Spleen (tissue), 11 donors: ENCODE measurements around the gene LSAMP. TPM values are rescaled to one million over a fixed set of nuclear protein-coding genes. Genes with fewer than 3 reads are reported as not detected.

ENCODE experiments used
- DNase-seq: peaks from one replicate; pipeline ENCODE4 v3.0.0-alpha.2; 2020
- H3K27ac ChIP-seq, 8 donors: fragments of 200-600 bp; sonication (generic) in 7 of 8; 1 replicate in 4 of 8; 2 replicates in 4 of 8; pipeline versions ENCODE4 v1.5.0 to v1.8.0; 2016 to 2021; ENCODE audit warnings: inconsistent platforms in 4 of 8, mild to moderate bottlenecking in 4 of 8, moderate library complexity in 1 of 8
- H3K27me3 ChIP-seq, 7 donors: fragments of 200-600 bp; sonication (generic) in 6 of 7; replicated peaks in 1 of 7; 1 replicate in 4 of 7; 2 replicates in 3 of 7; pipeline versions ENCODE4 v1.5.0 to v1.8.0; 2016 to 2021; ENCODE audit warnings: inconsistent platforms in 3 of 7, mild to moderate bottlenecking in 1 of 7
- H3K36me3 ChIP-seq, 6 donors: fragments of 200-600 bp; sonication (generic) in 5 of 6; 1 replicate in 4 of 6; 2 replicates in 2 of 6; pipeline versions ENCODE4 v1.5.0 to v1.8.0; 2016 to 2021; ENCODE audit warnings: inconsistent platforms in 2 of 6
- H3K4me1 ChIP-seq, 6 donors: fragments of 200-600 bp; sonication (generic) in 5 of 6; 1 replicate in 3 of 6; 2 replicates in 3 of 6; pipeline versions ENCODE4 v1.5.0 to v1.8.0; 2016 to 2021; ENCODE audit warnings: inconsistent platforms in 3 of 6
- H3K4me3 ChIP-seq, 8 donors: fragments of 200-600 bp; sonication (generic) in 7 of 8; 1 replicate in 4 of 8; 2 replicates in 4 of 8; pipeline versions ENCODE4 v1.5.0 to v1.8.0; 2016 to 2021; ENCODE audit warnings: inconsistent platforms in 4 of 8, mild to moderate bottlenecking in 4 of 8, moderate library complexity in 2 of 8
- H3K9me3 ChIP-seq, 8 donors: fragments of 200-600 bp; sonication (generic) in 7 of 8; 1 replicate in 4 of 8; 2 replicates in 4 of 8; pipeline versions ENCODE4 v1.5.0 to v1.8.0; 2016 to 2021; ENCODE audit warnings: inconsistent platforms in 4 of 8
- CTCF ChIP-seq, 11 experiments: fragments of 200-600 bp in 7 of 11; fragments of 450-650 bp in 4 of 11; sonication (generic) in 4 of 11; IDR thresholded peaks in 8 of 11; conservative IDR thresholded peaks in 3 of 11; 1 replicate in 7 of 11; 2 replicates in 4 of 11; pipeline versions ENCODE4 v1.4.0 to v1.8.0; 2016 to 2021; ENCODE audit warnings: antibody characterized with exemption in 11 of 11, inconsistent platforms in 4 of 11, mild to moderate bottlenecking in 1 of 11
- POLR2A ChIP-seq, 3 donors: fragments of 450-650 bp; IDR thresholded peaks; one replicate each; pipeline ENCODE4 v1.5.1; 2017; ENCODE audit warnings: antibody characterized with exemption in 3 of 3, mild to moderate bottlenecking in 1 of 3
- POLR2AphosphoS5 ChIP-seq, 3 donors: sonication (generic); formaldehyde crosslinking; IDR thresholded peaks; one replicate each; pipeline ENCODE4 v1.5.1; 2017; ENCODE audit warnings: antibody characterized with exemption in 3 of 3
- WGBS, 5 donors: extraction: QIAGEN DNeasy Blood & Tissue Kit in 3 of 5; methylation state at CpG; one replicate each; pipeline versions ENCODE4 v1.1.5 to v1.1.7; 2013 to 2018; 5-methylcytosine and 5-hydroxymethylcytosine counted together
- intact Hi-C: fragments of 100-400 bp; cut with DNase I; formaldehyde crosslinking; loops from one replicate; pipeline ENCODE4 v1.15.0; 2023; ENCODE audit warnings: low total_unique reads
- polyA plus RNA-seq, 3 donors: library from polyadenylated mRNA; stranded (reverse); fragments of 200-250 nt; gene quantifications; one replicate each; pipeline ENCODE4 v1.2.1, GENCODE V29; 2013
- total RNA-seq, 7 donors: library from RNA; depleted of rRNA in 3 of 7; stranded (reverse); fragments of >200 nt in 3 of 7; fragmentation: NEBNext Ultra II Directional in 4 of 7; extraction: Animal tissue kit (Norgen Biotek cat#: 25700) in 4 of 7; gene quantifications; one replicate each; pipeline versions ENCODE4 v1.1.0 to v1.2.1, GENCODE V29; 2016 to 2021
- donor health status: healthy with polysubstance abuse.
- donor health status: DM: no; HTN: no; CAD: no; lungs with moderate emphysema.
- donor health status: DM: no; HTN: no; CAD: no.
- donor health status: Bipolar disorder and iron deficiency.
- donor health status: healthy.
- donor health status: DM: no; HTN: no; CAD: no.
- donor health status: DM: yes; HTN: yes; CAD: no.

LSAMP gene
- total and polyA plus RNA-seq, 10 donors, result 0.45 to 6.8 (median 1.3) TPM

GRCh38 chr3:115958526-115958925 lies 486.8 kb downstream of the LSAMP start:
- intact Hi-C loops, result no loop called here
- TF ChIP-seq POLR2AphosphoS5 (IDR thresholded peaks at IDR 0.05), result no peak
- no peak for TF ChIP-seq CTCF (IDR thresholded peaks at IDR 0.05 in 8 of 11, conservative IDR thresholded peaks at IDR 0.05 in 3 of 11)
- TF ChIP-seq POLR2A (IDR thresholded peaks at IDR 0.05), result no peak

GRCh38 chr3:115947325-115947724 lies 498.0 kb downstream of the LSAMP start:
- H3K27ac ChIP-seq, result no peak overlapping the region
- TF ChIP-seq POLR2A (IDR thresholded peaks at IDR 0.05) (no peak), POLR2AphosphoS5 (IDR thresholded peaks at IDR 0.05) (no peak), CTCF (IDR thresholded peaks at IDR 0.05 in 8 of 11, conservative IDR thresholded peaks at IDR 0.05 in 3 of 11) (no peak)
- intact Hi-C loops, result no loop called here
- no peaks in the 10 kb centered on the region for H3K36me3 ChIP-seq
- H3K27me3 ChIP-seq, result peaks cover 0 to 3% (median 0%) of the 10 kb centered on the region in 7 donors
- no peaks in the 10 kb centered on the region for H3K4me1 ChIP-seq
- peaks cover 0 to 14% (median 3%) of the 10 kb centered on the region in 8 donors for H3K9me3 ChIP-seq
- no peak for DNase-seq
- WGBS, 5 donors, result 17 to 42% (median 24%) methylated on average over 2 of the region's 2 CpGs
- no peak overlapping the region for H3K4me3 ChIP-seq

More at GRCh38 chr3:115958526-115958925, 486.8 kb downstream of the LSAMP start:
- WGBS, 5 donors, result 81 to 96% (median 89%) methylated on average over 5 of the region's 5 CpGs
- no peaks in the 10 kb centered on the region for H3K36me3 ChIP-seq
- H3K9me3 ChIP-seq, result no peaks in the 10 kb centered on the region
- no peak for DNase-seq
- no peak overlapping the region for H3K27ac ChIP-seq
- H3K27me3 ChIP-seq, result peaks cover 0 to 5% (median 0%) of the 10 kb centered on the region in 7 donors
- H3K4me1 ChIP-seq, result no peaks in the 10 kb centered on the region
- H3K4me3 ChIP-seq, result no peak overlapping the region

- Histone ChIP-seq H3K4me3 (no peak overlapping the region), H3K4me1 (no peaks in the 10 kb centered on the region), H3K27me3 (peaks cover 0 to 3% (median 0%) of the 10 kb centered on the region in 7 donors), H3K27ac (no peak overlapping the region), H3K9me3 (peaks cover 0 to 3% (median 0%) of the 10 kb centered on the region in 8 donors), H3K36me3 (no peaks in the 10 kb centered on the region)
- WGBS, 5 donors, result 35 to 44% (median 38%) methylated on average over 3 of the region's 3 CpGs
- no peak for DNase-seq
- intact Hi-C loops, result no loop called here
- no peak for TF ChIP-seq POLR2A (IDR thresholded peaks at IDR 0.05)
- no peak for TF ChIP-seq CTCF (IDR thresholded peaks at IDR 0.05 in 8 of 11, conservative IDR thresholded peaks at IDR 0.05 in 3 of 11)
- TF ChIP-seq POLR2AphosphoS5 (IDR thresholded peaks at IDR 0.05), result no peak
Measured at GRCh38 chr3:115943579-115943978, 501.7 kb downstream of the LSAMP start.

GRCh38 chr3:115937054-115937453 lies 508.2 kb downstream of the LSAMP start:
- Histone ChIP-seq H3K36me3 (no peaks in the 10 kb centered on the region), H3K27me3 (no peaks in the 10 kb centered on the region), H3K27ac (no peak overlapping the region), H3K4me1 (no peaks in the 10 kb centered on the region), H3K4me3 (no peak overlapping the region), H3K9me3 (peaks cover 0 to 3% (median 0%) of the 10 kb centered on the region in 8 donors)
- intact Hi-C loops, result no loop called here
- DNase-seq, result no peak
- no peak for TF ChIP-seq POLR2A (IDR thresholded peaks at IDR 0.05)
- no peak for TF ChIP-seq CTCF (IDR thresholded peaks at IDR 0.05 in 8 of 11, conservative IDR thresholded peaks at IDR 0.05 in 3 of 11)
- TF ChIP-seq POLR2AphosphoS5 (IDR thresholded peaks at IDR 0.05), result no peak
- 75 to 83% (median 81%) methylated on average over 2 of the region's 2 CpGs for WGBS, 5 donors
